ENCODE measurements around the gene C5AR2.
"Not testable (repeated sequence)": the region's sequence is repeated elsewhere in the genome, so short reads cannot be mapped to it uniquely, and the experiment has no call there.

The C5AR2 gene

GRCh38 chr19:47381653-47382279, 49.8 kb downstream of the C5AR2 start:
- FAIRE-seq (peak; percentile 11), DNase-seq (ENCODE audit: insufficient read length, low spot score) (peak; percentile 39)

- not testable (repeated sequence) for FAIRE-seq; DNase-seq (ENCODE audit: insufficient read length, low spot score)
Measured at GRCh38 chr19:47383890-47384289, 51.9 kb downstream of the C5AR2 start.

GRCh38 chr19:47384533-47384932, 52.6 kb downstream of the C5AR2 start:
- not testable (repeated sequence) for FAIRE-seq; DNase-seq (ENCODE audit: insufficient read length, low spot score)

GRCh38 chr19:47386582-47386981, 54.6 kb downstream of the C5AR2 start:
- DNase-seq (ENCODE audit: insufficient read length, low spot score); FAIRE-seq: not testable (repeated sequence)

GRCh38 chr19:47387623-47388022, 55.6 kb downstream of the C5AR2 start:
- FAIRE-seq; DNase-seq (ENCODE audit: insufficient read length, low spot score): not testable (repeated sequence)

- DNase-seq (ENCODE audit: insufficient read length, low spot score); FAIRE-seq: not testable (repeated sequence)
Measured at GRCh38 chr19:47388721-47389120, 56.7 kb downstream of the C5AR2 start.

GRCh38 chr19:47389150-47389556, 57.2 kb downstream of the C5AR2 start:
- no peak for FAIRE-seq
- no peak for DNase-seq (ENCODE audit: insufficient read length, low spot score)

- DNase-seq (ENCODE audit: insufficient read length, low spot score), result no peak
- FAIRE-seq, result no peak
Measured at GRCh38 chr19:47390533-47391488, 58.8 kb downstream of the C5AR2 start.

GRCh38 chr19:47391510-47392223, 59.7 kb downstream of the C5AR2 start:
- DNase-seq (ENCODE audit: insufficient read length, low spot score), result peak; percentile 53
- FAIRE-seq, result peak; percentile 76
